HAP-1 (cell line): Measurements from ENCODE around the gene ZBTB11.
"Not testable (repeated sequence)": the region's sequence is repeated elsewhere in the genome, so short reads cannot be mapped to it uniquely, and the experiment has no call there.

Experiments used
- DNase-seq, 2 experiments: peaks; one replicate each; pipeline ENCODE4 v3.0.0-alpha.2; 2016 to 2020; ENCODE audit warnings: low spot score in 2 of 2
- H3K27me3 ChIP-seq: fragments of 250-450 bp; sonication (Bioruptor Pico); 2 replicates; pipeline ENCODE4 v1.5.1; 2020; ENCODE audit warnings: low read depth, mild to moderate bottlenecking, moderate library complexity
- H3K36me3 ChIP-seq: fragments of 250-450 bp; sonication (Bioruptor Pico); replicated peaks from 2 replicates; pipeline ENCODE4 v1.5.1; 2020; ENCODE audit warnings: mild to moderate bottlenecking
- H3K4me1 ChIP-seq: fragments of 250-450 bp; sonication (Bioruptor Pico); 2 replicates; pipeline ENCODE4 v1.5.1; 2020; ENCODE audit warnings: mild to moderate bottlenecking
- H3K4me3 ChIP-seq: fragments of 250-450 bp; sonication (Bioruptor Pico); 2 replicates; pipeline ENCODE4 v1.5.1; 2020; ENCODE audit warnings: mild to moderate bottlenecking, moderate library complexity
- H3K9me3 ChIP-seq: fragments of 250-450 bp; sonication (Bioruptor Pico); 2 replicates; pipeline ENCODE4 v1.5.1; 2020; ENCODE audit warnings: mild to moderate bottlenecking, moderate library complexity
- in situ Hi-C: fragments of 300-500 bp; cut with MboI; formaldehyde crosslinking; loops from 3 replicates; pipeline ENCODE4 v1.14.3; 2020; ENCODE audit warnings: low sequenced_read_pairs, inconsistent platforms, mixed read lengths

Gene ZBTB11

DNA sequence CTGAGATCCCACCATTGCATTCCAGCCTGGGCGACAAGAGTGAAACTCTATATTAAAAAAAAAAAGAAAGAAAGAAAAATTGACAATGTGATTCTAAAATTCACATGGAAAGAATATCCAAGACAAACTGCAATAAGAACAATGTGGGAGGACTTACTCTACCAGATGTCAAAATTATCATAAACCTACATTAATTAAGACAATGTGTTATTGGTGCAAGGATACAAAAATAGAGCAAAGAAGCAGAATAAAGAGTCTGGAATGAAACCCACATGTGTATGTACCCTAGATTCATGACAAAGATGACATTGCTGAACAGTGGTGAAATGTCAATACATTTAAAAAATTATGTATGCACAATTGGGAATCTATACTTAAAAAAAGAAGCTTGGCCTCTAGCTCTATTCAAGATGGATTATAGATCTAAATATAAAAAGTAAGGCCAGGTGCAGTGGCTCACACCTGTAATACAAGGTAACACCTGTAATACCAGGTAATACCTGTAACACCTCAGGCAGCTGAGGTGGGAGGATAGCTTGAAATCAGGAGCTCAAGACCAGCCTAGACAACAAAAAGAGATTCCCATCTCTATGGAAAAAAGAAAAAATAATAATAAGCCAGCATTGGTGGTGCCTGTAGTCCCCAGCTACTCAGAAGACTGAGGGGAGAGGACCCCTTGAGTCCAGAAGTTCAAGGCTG is 45.7 kb downstream of the ZBTB11 start:
- Histone ChIP-seq H3K4me3 (no peak overlapping the region), H3K4me1 (peaks cover 15% of the 10 kb centered on the region)
- in situ Hi-C loops = no loop called here

DNA sequence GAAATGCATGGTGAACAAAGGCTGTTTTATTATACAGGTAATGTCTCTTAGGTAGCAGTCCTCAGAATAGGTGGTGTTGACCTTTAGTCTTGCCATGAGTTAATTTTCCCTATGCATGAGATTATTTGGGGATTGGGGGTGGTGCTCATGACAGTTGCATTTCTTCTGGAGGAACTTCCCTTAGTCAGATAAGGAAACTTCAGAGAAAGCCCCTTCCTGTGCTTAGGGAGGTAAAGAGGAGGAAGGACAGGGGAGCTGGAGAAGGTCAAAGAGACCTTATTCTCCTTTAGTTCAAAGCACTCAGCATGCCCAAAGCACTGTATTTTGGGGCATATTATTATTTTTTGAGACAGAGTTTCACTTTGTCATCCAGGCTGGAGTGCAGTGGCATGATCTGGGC is 47.7 kb downstream of the ZBTB11 start:
- no peaks in the 10 kb centered on the region for H3K36me3 ChIP-seq
- no peaks in the 10 kb centered on the region for H3K9me3 ChIP-seq
- H3K4me3 ChIP-seq = no peak overlapping the region
- H3K27me3 ChIP-seq = no peaks in the 10 kb centered on the region
- no peak for DNase-seq
- in situ Hi-C loops = no loop called here
- H3K4me1 ChIP-seq = peaks cover 12% of the 10 kb centered on the region

More for the DNA sequence above, 45.7 kb downstream of the ZBTB11 start:
- DNase-seq = no peak
- Histone ChIP-seq H3K27me3 (no peaks in the 10 kb centered on the region), H3K36me3 (no peaks in the 10 kb centered on the region), H3K9me3 (no peaks in the 10 kb centered on the region)

DNA sequence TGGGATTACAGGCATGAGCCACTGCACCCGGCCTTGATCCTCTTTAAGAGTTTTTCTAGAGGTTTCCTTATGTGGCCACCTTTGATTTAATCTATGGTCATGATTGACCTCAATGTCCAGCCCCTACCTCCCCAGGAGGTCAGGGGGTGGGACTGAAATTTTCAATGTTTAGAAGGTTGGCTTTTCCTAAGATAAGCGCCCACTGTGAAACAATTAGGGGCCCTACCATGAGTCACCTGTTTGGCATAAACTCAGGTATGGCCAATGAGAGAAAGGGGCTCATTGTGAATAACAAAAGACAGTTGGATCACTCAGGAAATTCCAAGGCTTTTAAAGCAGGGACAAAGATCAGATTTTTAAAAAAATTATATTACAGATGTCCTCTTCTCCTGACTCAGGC is 51.1 kb downstream of the ZBTB11 start:
- no peak for DNase-seq
- in situ Hi-C loops = no loop called here
- no peak overlapping the region for H3K4me3 ChIP-seq
- H3K36me3 ChIP-seq = no peaks in the 10 kb centered on the region
- no peaks in the 10 kb centered on the region for H3K9me3 ChIP-seq
- H3K27me3 ChIP-seq = no peaks in the 10 kb centered on the region
- H3K4me1 ChIP-seq = peaks cover 10% of the 10 kb centered on the region

DNA sequence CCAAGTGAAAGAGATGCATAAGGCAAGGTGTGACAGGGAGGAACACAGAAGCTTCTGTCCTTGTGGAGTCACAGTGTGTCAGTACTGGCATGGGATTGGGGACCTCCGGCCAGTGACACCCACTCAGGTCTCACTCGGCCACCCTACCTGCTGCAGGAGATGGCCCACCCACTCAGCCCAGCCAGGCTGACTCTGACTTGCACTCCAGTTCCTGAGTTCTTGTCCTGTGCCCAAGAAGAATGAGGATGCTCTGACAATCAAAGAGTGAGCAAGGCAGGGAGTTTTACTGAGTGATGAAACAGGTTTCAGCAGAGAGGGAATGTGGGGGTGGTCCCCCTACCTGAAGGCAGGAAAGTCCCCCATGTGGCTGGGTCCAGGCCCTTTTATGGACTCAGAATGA is 52.1 kb downstream of the ZBTB11 start:
- Histone ChIP-seq H3K4me1 (peaks cover 2% of the 10 kb centered on the region), H3K4me3 (no peak overlapping the region), H3K36me3 (no peaks in the 10 kb centered on the region), H3K9me3 (no peaks in the 10 kb centered on the region), H3K27me3 (no peaks in the 10 kb centered on the region)
- DNase-seq = no peak
- in situ Hi-C loops = no loop called here

DNA sequence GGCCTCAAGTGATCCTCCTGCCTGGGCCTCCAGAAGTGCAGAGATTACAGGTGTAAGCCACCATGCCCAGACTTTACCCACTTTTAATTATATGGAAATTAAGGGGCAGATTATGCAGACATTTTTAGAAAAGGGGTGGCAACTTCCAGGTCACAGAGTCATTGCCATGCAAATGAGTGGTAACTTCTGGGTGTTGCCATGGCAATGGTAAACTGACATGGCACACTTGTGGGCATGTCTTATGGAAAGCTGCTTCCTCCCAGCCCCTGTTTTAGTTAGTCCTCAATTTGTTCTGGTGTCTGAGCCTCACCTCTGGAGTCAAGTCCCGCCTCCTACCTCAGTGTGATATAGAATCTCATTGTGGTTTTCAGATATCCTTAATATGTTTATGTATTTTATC is 53.3 kb downstream of the ZBTB11 start:
- Histone ChIP-seq H3K9me3 (no peaks in the 10 kb centered on the region), H3K27me3 (no peaks in the 10 kb centered on the region), H3K36me3 (no peaks in the 10 kb centered on the region), H3K4me3 (no peak overlapping the region), H3K4me1 (0 out of 2 replicates have a peak, but pooled peaks cover 2% of the 10 kb centered on the region)
- DNase-seq = no peak
- in situ Hi-C loops = no loop called here

DNA sequence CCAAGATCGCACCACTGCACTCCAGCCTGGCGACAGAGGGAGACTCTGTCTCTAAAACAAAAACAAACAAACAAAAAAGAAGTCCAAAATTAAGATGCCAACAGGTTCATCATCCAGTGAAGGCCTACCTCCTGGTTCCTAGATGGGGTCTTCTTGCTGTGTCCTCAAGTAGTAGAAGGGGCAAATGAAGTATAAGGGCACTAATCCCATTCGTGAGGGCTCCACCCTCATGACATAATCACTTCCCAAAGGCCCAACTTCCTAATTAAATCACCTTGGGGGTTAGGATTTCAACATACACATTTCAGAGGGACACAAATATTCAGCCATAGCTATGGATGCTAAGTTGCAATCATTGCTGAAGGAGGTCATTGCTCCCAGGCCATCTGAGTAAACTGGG is 57.2 kb downstream of the ZBTB11 start:
- H3K9me3 ChIP-seq = no peaks in the 10 kb centered on the region
- in situ Hi-C loops = no loop called here
- H3K4me1 ChIP-seq = 0 out of 2 replicates have a peak, but pooled peaks cover 4% of the 10 kb centered on the region
- H3K36me3 ChIP-seq = no peaks in the 10 kb centered on the region
- H3K27me3 ChIP-seq = no peaks in the 10 kb centered on the region
- H3K4me3 ChIP-seq = no peak overlapping the region
- no peak for DNase-seq

DNA sequence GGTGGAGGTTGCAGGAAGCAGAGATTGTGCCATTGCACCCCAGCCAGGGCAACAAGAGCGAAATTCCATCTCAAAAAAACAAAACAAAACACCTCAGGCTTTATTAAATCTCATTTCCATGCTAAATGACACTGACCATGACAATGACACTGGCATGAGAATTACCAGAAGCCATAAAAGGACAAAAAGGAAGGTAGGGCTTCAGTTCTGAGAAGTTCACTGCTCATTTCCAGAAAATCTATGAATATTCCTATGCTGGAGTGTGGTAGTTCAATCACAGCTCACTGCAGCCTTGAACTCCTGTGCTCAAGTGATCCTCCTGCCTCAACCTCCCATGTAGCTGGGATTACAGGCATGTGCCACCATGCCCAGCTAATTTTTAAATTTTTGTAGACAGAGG is 58.2 kb downstream of the ZBTB11 start:
- Histone ChIP-seq H3K27me3 (no peaks in the 10 kb centered on the region), H3K4me3 (no peak overlapping the region), H3K9me3 (no peaks in the 10 kb centered on the region), H3K4me1 (0 out of 2 replicates have a peak, but pooled peaks cover 4% of the 10 kb centered on the region), H3K36me3 (no peaks in the 10 kb centered on the region)
- in situ Hi-C loops = no loop called here
- no peak for DNase-seq

DNA sequence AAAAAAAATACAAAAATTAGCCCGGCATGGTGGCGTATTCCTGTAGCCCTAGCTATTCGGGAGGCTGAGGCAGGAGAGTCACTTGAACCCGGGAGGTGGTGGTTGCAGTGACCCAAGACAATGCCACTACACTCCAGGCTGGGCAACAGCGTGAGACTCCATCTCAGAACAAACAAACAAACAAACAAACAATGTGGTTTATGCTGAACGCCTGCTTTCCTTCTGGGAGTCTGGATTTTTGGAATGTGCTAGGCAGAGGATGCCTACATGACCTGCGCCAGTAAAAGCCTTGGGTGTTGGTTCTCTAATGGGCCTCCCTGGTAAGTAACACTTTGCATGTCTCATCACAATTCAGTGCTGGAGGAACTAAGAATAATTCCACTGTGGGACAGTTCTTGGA is 59.5 kb downstream of the ZBTB11 start:
- Histone ChIP-seq H3K4me3 (no peak overlapping the region), H3K36me3 (no peaks in the 10 kb centered on the region), H3K4me1 (0 out of 2 replicates have a peak, but pooled peaks cover 4% of the 10 kb centered on the region), H3K9me3 (no peaks in the 10 kb centered on the region), H3K27me3 (no peaks in the 10 kb centered on the region)
- no peak for DNase-seq
- in situ Hi-C loops = no loop called here

DNA sequence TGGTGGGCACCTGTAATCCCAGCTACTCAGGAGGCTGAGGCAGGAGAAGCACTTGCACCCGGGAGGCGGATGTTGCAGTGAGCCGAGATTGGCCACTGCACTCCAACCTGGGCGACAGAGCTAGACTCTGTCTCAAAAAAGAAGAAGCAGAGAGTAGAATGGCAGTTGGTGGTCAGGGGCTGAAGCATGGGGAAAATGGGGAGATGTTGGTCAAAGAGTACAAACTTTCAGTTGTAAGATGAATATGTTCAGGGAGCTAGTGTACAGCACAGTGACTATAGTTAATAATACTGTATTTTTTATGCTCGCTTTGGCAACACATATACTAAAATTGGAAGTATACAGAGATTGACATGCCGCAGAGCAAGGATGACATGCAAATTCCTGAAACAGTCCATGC is 61.4 kb downstream of the ZBTB11 start:
- Histone ChIP-seq H3K4me3 (no peak overlapping the region), H3K36me3 (no peaks in the 10 kb centered on the region), H3K9me3 (no peaks in the 10 kb centered on the region), H3K27me3 (no peaks in the 10 kb centered on the region), H3K4me1 (0 out of 2 replicates have a peak, but pooled peaks cover 4% of the 10 kb centered on the region)
- in situ Hi-C loops = no loop called here
- no peak for DNase-seq

DNA sequence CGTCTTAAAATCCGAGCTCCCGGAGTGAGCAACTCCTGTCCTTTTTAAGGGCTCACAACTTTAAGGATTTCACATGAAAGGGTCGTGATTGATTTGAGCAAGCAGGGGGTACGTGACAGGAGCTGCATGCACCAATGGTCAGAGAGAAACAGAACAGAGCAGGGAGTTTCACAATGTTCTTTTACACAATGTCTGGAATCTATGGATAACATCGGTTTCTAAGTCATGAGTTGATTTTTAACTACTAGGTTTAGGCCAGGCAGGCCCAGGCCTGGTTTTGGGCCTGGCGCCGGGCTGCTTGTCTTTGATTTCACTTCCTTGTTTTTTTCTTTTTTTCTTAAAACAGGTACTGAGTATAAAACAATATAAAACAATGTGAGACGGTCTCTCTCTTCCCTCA is 63.9 kb downstream of the ZBTB11 start:
- H3K4me1 ChIP-seq, H3K4me3 ChIP-seq, H3K27me3 ChIP-seq, H3K36me3 ChIP-seq, in situ Hi-C loops, DNase-seq, H3K9me3 ChIP-seq: not testable (repeated sequence)

DNA sequence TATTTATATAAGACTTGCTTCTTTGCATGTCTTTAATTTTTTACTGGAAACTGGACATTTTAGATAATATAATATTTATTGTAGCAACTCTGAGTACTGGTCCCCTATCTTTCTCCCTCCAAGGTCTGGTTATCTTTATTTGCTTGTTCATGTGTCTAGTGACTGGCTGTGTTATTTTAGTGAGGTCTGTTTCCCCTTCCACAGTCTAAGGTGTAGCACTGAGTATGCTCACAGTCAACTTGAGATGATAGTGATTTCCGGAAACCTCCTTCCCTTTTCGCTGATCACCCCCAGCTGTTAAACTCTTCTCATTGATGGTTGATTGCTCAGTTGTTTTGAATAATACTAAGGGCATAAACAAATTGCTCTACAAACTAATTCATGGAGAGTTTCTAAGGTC is 65.9 kb downstream of the ZBTB11 start:
- Histone ChIP-seq H3K27me3 (no peaks in the 10 kb centered on the region), H3K9me3 (no peaks in the 10 kb centered on the region), H3K36me3 (no peaks in the 10 kb centered on the region), H3K4me3 (no peak overlapping the region), H3K4me1 (no peaks in the 10 kb centered on the region)
- in situ Hi-C loops = no loop called here
- no peak for DNase-seq

DNA sequence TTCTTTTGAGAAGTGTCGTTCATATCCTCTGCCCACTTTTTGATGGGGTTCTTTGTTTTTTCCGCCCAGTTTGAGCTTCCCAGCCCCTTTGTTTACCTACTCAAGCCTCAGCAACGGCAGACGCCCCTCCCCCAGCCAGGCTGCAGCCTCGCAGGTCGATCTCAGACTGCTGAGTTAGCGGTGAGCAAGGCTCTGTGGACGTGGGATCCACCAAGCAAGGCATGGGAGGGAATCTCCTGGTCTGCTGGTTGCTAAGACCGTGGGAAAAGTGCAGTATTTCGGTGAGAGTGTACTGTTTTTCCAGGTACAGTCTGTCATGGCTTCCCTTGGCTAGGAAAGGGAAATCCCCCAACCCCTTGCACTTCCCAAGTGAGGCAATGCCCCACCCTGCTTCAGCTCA is 71.5 kb downstream of the ZBTB11 start:
- H3K27me3 ChIP-seq, H3K9me3 ChIP-seq, H3K4me1 ChIP-seq, H3K4me3 ChIP-seq, in situ Hi-C loops, DNase-seq, H3K36me3 ChIP-seq: not testable (repeated sequence)

DNA sequence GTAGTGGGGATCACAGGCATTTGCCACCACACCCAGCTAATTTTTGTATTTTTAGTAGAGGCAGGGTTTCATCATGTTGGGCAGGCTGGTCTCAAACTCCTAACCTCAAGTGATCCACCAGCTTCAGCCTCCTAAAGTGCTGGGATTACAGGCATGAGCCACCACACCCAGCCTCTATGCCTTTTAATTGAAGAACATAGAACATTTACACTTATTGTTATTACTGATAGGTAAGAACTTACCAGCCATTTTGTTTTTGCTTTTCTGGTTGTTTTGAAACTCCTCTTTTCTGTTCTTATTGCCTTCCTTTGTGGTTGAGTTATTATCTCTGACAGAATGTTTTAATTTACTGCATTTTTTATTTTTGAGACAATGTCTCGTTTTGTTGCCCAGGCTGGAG is 73.7 kb downstream of the ZBTB11 start:
- Histone ChIP-seq H3K27me3 (no peaks in the 10 kb centered on the region), H3K9me3 (no peaks in the 10 kb centered on the region; the same call in 1 of the 2 replicates), H3K4me3 (no peak overlapping the region), H3K36me3 (no peaks in the 10 kb centered on the region), H3K4me1 (no peaks in the 10 kb centered on the region)
- in situ Hi-C loops = no loop called here
- no peak for DNase-seq

DNA sequence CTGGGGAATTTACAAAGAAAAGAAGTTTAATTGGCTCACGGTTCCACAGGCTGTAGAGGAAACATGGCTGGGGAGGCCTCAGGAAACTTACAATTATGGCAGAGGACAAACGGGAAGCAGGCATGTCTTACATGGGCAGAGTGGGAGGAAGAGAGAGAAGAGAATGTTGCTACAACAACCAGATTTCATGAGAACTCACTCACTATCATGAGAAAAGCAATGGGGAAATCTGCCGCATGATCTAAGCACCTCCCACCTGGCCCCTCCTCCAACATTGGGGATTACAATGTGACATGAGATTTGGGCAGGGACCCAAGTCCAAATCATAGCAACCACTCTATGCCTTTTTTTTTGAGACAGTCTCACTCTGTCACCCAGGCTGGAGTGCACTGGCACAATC is 74.2 kb downstream of the ZBTB11 start:
- in situ Hi-C loops = no loop called here
- Histone ChIP-seq H3K4me1 (no peaks in the 10 kb centered on the region), H3K27me3 (no peaks in the 10 kb centered on the region), H3K9me3 (no peaks in the 10 kb centered on the region; the same call in 1 of the 2 replicates), H3K4me3 (no peak overlapping the region), H3K36me3 (no peaks in the 10 kb centered on the region)
- no peak for DNase-seq
